HG03045 (cell line): ENCODE results near the gene SPATA13.
A peak's percentile ranks its signal among the peaks of the same experiment; 100 is the strongest.

Experiments used
- ATAC-seq: cut with Tn5 transposase; IDR thresholded peaks from one replicate; pipeline ENCODE4 v1.9.1; 2021; ENCODE audit warnings: mild to moderate bottlenecking, moderate library complexity; ENCODE audit not compliant: unreplicated experiment

The SPATA13 gene

DNA sequence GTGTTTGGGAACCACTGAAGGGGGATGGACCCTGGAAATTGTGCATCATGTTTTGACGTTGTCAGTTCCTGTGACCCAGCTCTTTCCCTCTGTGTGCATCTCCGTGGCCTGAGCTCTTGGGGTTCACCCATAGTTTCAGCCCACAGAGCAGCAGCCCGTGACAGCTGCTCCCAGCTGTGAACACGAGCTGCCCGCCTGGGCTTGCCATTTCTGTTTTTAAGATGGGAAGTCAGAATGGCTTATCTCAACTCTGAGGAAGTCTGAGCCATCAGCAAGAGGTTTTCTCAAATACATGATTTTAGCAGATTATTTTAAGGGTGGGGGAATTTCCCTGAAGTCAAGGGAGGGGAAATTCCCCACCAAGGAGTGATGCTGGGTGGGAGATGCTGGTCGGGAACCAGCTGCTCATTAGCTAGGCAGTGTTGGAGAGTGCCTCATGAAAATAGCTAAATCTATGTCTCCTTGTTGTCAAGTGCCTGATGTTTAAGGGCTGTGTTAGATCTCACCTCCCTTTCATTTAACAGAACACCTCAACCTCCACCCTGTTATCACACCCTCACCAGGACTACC, 114.0 kb downstream of the SPATA13 start:
- ATAC-seq: peak; percentile 59

DNA sequence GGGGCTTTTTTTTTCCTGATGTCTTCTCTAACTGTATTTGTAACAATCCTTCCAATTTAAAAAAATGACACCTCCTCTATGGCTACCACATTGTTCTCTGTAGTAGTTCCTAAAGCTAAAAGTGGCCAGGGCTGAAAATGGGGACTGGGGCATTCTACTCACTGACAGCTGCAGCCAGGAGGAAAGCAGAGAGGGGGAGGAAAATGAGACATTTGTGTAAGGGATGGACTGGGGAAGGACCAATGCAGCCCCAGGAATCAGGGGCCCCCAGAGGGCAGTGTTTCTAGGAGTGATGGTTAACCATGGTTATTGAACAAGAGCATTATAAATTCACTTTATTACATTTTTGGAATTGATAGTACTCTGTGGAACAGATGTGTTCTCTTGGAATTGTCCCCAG, 114.5 kb downstream of the SPATA13 start:
- no peak for ATAC-seq

DNA sequence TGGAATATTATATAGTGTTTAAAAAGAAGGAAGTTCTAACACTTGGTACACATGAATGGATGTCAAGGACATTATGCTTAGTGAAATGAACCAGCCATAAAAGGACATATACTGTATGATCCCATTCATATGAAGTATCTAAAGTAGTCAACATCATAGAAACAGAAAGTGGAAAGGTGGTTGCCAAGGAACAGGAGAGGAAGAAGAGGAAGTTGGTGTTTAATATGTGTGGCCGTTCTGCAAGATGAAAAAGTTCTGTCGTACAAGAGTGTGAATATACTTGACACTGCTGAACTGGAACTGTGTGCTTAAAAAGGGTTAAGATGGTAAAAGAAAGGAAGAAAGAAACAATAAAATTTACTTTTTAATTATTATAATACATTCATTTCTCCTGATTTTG, 115.8 kb downstream of the SPATA13 start:
- no peak for ATAC-seq

DNA sequence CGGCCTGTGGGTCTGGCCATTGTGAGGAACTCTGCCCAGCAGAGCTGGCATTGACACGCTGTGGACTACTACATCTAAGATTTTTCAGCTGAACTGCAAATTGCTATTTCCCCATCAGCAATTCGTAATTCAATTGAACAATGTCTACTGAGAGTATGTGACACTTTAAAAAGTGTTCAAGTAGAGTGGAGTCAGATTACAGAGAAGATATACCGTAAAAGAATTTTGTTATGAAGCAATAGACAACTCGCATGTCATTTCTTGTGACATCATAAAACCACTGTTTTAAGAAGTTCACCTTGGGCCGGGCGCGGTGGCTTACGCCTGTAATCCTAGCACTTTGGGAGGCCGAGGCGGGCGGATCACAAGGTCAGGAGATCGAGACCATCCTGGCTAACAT, 116.3 kb downstream of the SPATA13 start:
- no peak for ATAC-seq

- ATAC-seq: no peak
Observed at GRCh38 chr13:24277761-24278160, 117.2 kb downstream of the SPATA13 start.

DNA sequence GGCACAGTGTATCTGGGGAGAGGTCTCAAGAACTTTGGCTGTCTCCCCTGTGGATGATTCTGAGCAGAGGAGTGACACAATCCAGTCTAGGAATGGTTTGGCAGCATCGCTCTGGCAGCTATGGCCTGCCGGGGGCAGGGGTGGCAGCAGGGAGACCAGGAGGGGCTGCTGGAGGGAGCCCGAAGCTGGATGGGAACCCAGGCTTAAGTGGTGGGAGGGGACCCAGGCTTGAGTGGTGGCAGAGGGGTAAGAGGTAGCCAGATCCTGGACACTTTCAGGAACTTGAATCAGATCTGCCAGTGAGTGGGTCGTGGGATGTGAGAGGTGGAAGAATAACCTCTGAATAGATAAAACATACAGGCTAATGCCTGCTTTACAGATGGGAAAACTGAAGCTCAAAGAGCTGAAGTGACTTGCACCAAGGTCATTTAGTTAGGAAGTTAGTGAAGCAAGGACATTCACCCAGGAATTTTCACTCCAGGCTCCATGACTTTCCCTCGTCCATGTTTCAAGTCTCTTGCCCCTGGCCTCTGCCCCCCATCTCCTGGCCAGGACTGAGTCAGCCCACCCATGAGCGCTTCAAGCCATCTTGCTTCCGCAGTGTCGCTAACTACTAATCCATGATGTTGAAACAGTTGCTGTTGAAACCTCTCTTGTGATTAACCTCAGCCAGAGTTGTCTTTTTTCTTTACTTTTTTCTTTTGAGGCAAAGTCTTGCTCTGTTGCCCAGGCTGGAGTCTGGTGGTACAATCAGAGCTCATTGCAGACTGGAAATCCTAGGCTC, 119.0 kb downstream of the SPATA13 start:
- ATAC-seq: no peak

DNA sequence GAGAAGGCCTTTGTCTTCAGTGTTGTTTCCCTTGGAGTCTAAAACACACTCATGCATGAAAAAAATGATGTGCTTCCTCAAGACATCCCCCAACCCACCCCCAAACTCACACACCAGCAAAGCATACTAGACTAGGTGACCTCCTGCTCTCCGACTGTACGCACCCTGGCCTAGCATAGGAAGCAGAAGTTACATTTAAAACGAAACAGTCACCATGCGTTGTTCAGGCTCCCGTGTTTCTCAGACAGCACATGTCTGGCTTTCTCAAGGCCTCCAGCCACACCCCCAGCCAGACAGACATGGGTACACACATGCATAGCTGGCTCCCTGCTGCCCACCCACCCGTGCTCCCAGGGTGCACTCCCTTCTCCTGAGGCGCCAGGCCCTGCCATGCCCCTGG, 120.2 kb downstream of the SPATA13 start:
- no peak for ATAC-seq

GRCh38 chr13:24281188-24282008, 120.9 kb downstream of the SPATA13 start:
- ATAC-seq: no peak

- ATAC-seq: no peak
Observed at GRCh38 chr13:24282256-24282655, 121.7 kb downstream of the SPATA13 start.

- ATAC-seq: no peak
Observed at GRCh38 chr13:24284889-24285565, 124.5 kb downstream of the SPATA13 start.

GRCh38 chr13:24286624-24287023, 126.1 kb downstream of the SPATA13 start:
- ATAC-seq: no peak

DNA sequence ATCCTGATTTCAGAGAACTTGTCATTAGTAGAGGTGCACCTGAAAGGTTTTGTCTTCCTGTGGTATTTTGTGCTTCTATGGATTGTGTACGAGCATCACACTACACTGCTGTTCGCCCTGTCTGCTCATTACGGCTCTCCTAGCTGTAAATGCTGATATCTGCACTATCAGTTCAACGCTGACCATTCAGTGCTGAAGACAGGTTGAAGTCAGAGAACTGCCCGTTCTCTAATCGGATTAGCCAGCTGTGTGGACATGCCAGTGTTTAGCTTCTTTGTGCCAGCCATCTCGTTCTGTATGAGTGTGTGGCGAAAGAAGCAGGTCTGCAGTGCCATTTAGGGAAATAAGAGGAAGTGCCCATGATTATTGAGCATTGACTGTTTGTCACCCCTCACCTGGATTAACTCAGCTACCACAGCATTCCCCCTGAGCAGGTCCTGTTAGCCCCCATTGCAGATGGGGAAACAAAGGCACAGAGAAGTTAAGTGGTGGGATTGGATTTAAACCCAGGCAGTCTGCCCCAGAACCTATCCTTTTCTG, 127.3 kb downstream of the SPATA13 start:
- ATAC-seq: no peak

DNA sequence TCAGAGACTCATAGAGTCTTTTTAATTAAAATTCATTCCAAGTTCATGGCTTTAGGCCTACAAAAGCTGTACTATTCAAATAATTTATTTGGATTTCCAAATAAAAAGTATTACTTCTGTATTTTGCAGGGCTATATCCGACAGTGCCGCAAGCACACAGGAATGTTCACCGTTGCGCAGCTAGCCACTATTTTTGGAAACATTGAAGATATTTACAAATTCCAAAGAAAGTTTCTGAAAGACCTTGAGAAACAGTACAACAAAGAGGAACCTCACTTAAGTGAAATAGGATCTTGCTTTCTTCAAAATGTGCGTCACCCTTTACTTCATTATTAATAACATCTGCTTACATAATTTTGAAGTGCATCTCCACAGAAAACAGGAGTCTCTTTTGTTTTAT, 128.3 kb downstream of the SPATA13 start:
- no peak for ATAC-seq

DNA sequence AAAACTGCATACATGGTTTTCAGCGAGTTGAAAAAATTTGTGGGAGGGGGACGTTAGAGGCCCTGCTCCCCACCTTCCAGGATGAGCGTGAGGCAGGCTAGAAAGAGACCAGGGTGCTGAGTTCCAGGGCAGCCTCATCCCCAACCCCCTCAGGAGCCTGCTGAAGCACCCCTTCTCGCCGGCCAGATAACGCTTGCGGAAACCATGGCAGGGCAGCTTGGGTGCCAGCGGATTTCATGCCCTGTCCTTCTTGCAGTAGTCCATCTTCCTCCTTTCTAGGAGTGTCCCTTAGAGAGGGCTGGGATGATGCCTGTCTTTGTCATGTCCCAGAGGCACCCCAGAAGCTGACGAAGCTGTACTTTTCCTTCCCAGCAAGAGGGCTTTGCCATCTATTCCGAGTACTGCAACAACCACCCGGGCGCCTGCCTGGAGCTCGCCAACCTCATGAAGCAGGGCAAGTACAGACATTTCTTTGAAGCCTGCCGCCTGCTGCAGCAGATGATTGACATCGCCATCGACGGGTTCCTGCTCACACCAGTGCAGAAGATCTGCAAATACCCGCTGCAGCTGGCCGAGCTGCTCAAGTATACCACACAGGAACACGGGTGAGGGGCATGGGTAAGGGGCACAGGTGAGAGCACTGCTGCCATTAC, 129.9 kb downstream of the SPATA13 start:
- ATAC-seq: no peak

DNA sequence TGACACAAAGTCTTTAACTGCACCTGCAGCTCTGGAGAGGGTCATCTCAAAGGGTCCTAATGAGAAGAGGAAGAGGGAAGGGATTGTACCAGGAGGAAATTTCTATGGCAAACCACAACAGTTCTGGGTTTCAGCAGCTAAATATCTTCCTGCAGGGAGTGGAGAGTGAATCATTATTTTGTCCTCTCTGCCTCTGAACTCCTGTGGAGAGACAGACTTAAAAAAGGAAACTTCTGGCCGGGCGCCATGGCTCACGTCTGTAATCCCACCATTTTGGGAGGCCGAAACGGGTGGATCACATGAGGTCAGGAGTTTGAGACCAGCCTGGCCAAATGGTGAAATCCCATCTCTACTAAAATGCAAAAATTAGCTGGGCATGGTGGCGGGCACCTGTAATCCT, 132.0 kb downstream of the SPATA13 start:
- ATAC-seq: no peak

- no peak for ATAC-seq
Observed at GRCh38 chr13:24293746-24294145, 133.2 kb downstream of the SPATA13 start.

DNA sequence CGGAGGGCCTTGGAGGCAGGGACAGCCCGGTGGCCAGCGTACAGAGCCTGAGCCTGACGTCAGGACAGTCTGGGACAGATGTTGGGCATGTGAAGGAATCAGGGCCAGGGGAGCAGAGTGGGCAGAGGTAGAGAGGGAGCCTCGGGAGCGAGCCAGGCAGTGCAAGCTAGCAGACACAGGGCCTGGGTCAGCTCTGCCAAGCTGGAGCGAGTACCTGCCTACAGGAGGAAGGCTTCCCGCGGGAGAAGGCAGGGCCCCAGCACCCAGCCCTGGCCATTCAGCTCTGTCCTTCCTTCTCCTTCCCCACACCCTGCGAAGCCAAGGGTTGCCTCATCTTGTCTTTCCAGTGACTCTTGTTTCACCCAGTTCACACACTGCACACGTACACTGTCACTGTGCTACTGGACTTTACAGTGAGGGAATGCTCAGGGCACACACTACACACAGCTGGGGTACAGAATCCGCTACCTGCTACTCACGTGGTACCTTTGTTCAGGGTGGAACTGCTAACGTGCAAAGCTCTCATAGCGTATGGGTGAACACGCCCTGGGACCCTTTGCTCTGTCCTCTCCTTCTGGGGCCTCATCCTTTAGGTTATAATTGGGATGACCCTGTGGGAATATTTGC, 139.1 kb downstream of the SPATA13 start:
- no peak for ATAC-seq

GRCh38 chr13:24301434-24301833, 140.9 kb downstream of the SPATA13 start:
- no peak for ATAC-seq

DNA sequence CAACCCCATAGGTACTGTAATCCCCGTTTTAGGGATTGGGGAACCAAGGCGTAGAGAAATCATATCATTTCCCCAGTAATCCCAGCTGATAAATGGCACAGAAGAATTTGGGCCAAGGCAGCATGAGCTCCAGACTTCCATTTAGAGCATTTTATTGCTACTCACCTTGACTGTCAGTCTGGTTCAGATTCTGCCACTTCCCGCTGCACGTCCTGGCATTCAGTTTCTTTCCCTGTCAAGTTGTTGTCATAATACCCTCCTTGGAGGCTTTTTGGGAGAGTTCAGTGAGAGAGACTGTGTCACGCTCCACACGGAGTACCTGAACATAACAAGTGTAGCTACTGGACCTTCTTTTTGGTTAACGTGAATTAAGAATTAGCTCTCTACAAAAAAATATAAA, 141.4 kb downstream of the SPATA13 start:
- no peak for ATAC-seq

- no peak for ATAC-seq
Observed at GRCh38 chr13:24304620-24305019, 144.1 kb downstream of the SPATA13 start.
